IMR-90 (cell line): ENCODE results near the gene AFG1L.

Experiments
- CEBPB ChIP-seq: IDR thresholded peaks from 2 replicates; pipeline ENCODE4 v1.6.1; 2012; ENCODE audit warnings: low read depth, low read length, improper control_type of control experiment
- FOS ChIP-seq: fragments of 150-350 bp; IDR thresholded peaks from 2 replicates; pipeline ENCODE4 v1.6.1; 2016; ENCODE audit warnings: low read depth, low read length
- MAFK ChIP-seq: IDR thresholded peaks from 2 replicates; pipeline ENCODE4 v1.6.1; 2012; ENCODE audit warnings: low read depth, low read length, improper control_type of control experiment
- MAZ ChIP-seq: IDR thresholded peaks from 2 replicates; pipeline ENCODE4 v1.6.1; 2012; ENCODE audit warnings: low read depth, mild to moderate bottlenecking, low read length, improper control_type of control experiment, moderate library complexity, borderline replicate concordance
- POLR2A ChIP-seq: IDR thresholded peaks from 2 replicates; pipeline ENCODE4 v1.6.1; 2012; ENCODE audit warnings: mild to moderate bottlenecking, low read depth, low read length
- RAD21 ChIP-seq: IDR thresholded peaks from 2 replicates; pipeline ENCODE4 v1.6.1; 2012; ENCODE audit warnings: low read length, improper control_type of control experiment
- TF ChIP-seq, protein P1 (sequence below): conservative IDR thresholded peaks from 2 replicates; pipeline ENCODE4 v1.5.1; 2012; ENCODE audit warnings: mild to moderate bottlenecking, low read depth, low read length, improper control_type of control experiment
- TF ChIP-seq, protein P2 (sequence below): fragments of 150-350 bp; IDR thresholded peaks from 2 replicates; pipeline ENCODE4 v1.6.1; 2017; ENCODE audit warnings: mild to moderate bottlenecking, antibody characterized with exemption, low read length, low read depth

DNA sequence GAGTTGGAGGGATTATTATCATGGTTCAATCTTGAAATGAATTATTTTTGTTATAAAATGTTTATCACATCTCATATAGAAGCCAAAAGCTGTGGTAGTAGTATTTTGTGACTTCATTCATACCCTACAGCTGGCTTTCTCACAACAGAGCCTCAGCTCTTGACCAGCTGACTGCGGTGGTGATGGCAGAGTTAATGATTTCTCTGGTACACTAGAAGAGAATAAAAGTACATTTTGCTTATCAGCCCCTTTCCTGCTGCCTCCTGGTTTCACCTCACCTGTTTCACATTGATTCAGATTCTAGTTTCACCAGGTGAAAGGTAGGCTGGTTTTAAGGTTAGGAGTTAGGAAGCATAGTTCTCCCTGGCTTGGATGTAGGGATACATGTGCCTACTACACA lies 55.7 kb downstream of the AFG1L start:
- TF ChIP-seq, protein P1, sequence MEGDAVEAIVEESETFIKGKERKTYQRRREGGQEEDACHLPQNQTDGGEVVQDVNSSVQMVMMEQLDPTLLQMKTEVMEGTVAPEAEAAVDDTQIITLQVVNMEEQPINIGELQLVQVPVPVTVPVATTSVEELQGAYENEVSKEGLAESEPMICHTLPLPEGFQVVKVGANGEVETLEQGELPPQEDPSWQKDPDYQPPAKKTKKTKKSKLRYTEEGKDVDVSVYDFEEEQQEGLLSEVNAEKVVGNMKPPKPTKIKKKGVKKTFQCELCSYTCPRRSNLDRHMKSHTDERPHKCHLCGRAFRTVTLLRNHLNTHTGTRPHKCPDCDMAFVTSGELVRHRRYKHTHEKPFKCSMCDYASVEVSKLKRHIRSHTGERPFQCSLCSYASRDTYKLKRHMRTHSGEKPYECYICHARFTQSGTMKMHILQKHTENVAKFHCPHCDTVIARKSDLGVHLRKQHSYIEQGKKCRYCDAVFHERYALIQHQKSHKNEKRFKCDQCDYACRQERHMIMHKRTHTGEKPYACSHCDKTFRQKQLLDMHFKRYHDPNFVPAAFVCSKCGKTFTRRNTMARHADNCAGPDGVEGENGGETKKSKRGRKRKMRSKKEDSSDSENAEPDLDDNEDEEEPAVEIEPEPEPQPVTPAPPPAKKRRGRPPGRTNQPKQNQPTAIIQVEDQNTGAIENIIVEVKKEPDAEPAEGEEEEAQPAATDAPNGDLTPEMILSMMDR: no peak
- TF ChIP-seq POLR2A: no peak
- no peak for TF ChIP-seq FOS
- no peak for TF ChIP-seq MAZ
- TF ChIP-seq, protein P2, sequence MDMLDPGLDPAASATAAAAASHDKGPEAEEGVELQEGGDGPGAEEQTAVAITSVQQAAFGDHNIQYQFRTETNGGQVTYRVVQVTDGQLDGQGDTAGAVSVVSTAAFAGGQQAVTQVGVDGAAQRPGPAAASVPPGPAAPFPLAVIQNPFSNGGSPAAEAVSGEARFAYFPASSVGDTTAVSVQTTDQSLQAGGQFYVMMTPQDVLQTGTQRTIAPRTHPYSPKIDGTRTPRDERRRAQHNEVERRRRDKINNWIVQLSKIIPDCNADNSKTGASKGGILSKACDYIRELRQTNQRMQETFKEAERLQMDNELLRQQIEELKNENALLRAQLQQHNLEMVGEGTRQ: no peak
- no peak for TF ChIP-seq CEBPB
- TF ChIP-seq RAD21: no peak
- no peak for TF ChIP-seq MAFK
